Stimulated activated CD4-positive, alpha-beta T cell treated with anti-CD3 and anti-CD28 coated beads, Interleukin-15, amount 100 ng/mL, for 24 hours (primary cell): ENCODE measurements around the gene ADRM1.

ENCODE experiments used
- DNase-seq: peaks from one replicate; pipeline ENCODE4 v3.0.0-alpha.2; 2020

Gene ADRM1

DNA sequence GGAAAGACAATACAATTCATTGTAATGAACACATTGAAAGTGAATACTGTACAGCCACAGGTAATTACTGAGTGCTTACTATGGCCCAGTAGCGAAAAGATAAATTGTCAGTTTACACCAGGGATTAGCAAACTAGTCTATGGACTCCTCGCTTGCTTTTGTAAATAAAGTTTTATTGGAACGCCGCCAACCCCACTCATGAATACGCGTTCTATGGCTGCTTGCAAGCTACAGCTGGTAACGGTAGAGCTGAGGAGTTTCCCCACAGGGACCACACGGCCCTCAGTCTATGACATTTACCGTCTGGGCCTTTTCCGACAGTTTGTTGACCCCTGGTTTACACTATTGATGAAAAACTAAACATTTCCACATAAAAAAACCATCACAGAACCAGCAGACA lies 40.1 kb downstream of the ADRM1 start:
- DNase-seq, result no peak

DNA sequence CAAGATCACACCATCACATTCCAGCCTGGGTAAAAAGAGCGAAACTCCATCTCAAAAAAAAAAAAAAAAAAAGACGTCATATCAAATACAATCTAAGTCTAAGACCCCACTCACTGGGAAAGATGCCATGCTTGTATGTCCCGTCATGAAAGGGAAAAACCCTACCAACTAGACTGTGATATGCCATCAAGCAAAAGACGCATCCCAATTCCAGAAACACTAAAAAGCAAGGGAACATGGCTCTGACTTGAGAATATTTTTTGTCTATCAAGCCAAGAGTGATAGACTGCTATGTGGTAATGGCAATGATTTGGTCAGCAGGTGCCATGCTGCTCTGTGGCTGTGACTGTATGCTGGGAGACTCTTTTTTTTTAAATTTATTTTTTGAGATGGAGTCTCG lies 41.3 kb downstream of the ADRM1 start:
- no peak for DNase-seq

DNA sequence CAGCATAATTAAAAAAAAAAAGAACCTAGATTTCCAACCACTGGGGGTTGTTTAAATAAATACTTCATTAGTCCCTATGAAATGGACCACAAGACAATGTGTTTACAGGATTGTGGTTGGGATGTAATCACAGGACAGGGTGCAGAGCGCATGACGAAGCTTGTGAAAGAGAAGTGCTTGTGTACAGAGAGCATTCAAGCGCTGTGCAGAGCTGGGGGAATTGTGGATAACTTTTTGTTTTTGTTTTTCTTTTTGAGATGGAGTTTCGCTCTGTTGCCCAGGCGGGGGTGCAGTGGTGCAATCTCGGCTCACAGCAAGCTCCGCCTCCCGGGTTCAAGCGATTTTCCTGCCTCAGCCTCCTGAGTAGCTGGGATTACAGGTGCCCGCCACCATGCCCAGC lies 42.0 kb downstream of the ADRM1 start:
- DNase-seq, result no peak

DNA sequence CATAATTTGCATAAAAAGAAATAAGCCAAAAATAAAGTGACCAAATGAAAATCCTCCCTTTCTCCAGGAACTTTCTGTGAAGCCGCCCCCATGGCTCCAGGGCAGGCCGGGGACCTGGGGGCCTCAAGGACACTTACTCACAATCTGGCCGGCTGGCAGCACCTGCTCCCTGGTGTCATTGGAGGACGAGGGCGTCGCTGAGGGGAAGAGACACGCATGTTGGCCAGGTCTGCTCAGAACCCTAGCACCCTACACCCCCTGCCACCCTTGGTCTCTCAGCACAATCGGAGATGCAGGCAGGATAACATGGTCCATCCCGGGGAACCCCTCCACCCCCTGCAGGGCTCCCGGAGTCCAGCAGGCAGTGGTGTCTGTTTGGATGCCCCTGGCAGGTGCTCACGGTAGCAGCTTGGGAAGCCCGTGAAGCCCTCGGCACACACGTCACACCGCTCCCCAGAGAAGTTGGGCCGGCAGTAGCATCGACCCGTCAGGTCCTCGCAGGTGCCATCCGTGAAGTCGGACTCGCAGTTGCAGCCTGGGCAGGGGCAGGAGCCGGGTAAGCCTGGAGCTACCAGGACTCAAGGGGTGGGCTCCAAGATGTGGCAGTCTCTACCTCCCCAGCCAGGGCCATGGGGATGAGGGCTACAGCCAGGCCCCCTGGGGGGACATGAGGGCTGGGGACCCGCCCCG lies 43.0 kb downstream of the ADRM1 start:
- DNase-seq, result no peak

DNA sequence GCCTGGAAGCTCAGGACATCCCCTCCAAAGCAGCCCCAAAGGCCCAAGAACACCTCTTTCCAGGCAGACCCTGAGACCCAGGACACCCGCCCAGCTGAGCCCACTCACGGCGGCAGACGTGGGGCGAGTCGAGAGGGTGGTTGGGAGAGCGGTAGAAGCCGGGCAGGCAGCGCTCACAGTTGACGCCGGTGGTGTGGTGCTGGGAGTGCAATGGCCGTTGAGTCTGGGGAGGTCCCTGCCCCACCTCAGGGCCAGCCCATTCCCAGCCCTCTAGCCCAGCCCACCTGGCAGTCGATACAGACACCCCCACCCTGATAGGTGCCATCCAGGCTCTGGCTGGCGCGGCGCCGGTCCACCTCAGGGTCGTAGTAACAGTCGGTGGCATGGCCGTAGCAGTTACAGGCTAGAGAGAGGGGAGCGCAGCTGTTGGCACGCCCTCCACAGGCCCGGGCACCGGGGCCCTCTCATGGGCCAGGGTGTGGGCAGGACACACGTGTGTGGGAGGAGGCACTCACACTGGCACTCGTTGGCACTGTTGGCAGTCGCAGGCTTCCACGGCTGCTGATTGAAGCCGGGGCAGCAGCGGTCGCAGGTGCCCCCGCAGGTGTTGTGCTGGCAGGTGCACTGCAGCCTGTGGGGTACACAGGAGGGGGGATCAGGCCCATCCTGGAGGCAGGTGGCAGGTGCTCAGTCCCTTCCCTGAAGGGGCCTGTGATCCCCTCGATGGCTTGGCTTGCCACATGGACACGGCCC lies 43.8 kb downstream of the ADRM1 start:
- no peak for DNase-seq

DNA sequence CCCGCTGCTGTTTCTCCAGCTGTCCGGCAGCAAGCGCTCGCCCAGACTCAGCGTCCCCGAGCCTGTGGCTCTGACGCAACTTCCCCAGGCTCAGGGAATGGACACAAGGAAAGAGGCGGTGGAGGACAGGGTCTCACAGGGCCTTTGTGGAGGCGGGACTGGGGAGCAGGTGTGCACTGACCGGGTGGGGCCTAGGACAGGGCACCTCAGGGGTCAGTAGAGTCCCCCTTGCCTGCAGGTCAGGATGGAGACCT lies 44.3 kb downstream of the ADRM1 start:
- no peak for DNase-seq

DNA sequence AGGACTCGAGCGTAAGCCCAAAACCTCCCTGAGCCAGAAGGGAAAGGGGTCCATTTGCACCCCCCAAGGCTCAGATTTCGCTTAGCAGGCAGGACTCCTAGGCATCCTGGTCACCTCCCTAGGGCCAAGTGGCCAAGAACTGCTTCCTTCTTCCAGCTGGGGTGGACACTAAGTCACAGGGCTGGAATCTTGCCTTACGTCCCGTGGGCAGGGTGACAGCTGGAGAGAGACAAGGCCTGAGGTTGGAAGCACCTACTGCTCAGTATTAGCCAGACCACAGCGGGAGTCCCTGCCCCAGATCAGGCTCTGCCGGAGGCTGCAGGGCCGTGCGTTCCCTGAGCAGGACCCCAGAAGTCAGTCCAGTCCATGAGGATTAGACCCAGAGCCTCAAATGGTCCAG lies 44.6 kb downstream of the ADRM1 start:
- no peak for DNase-seq

DNA sequence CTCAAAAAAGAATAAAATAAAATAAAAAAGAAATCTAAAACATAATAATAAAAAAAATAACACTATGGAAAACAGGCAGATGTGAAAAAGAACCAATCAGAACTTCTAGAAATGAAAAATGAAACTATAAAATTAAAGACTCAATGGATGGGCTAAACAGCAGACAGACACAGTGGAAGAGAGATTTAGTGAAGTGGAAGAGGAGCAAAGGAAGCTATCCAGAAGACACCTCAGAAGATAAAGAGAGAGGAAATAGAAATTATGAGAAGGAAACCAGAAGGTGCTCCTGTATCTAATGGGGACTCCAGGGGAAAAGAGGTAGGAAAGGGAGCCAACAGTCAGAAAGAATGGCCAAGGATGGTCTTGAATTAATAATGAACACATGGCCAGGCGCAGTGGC lies 45.8 kb downstream of the ADRM1 start:
- no peak for DNase-seq

DNA sequence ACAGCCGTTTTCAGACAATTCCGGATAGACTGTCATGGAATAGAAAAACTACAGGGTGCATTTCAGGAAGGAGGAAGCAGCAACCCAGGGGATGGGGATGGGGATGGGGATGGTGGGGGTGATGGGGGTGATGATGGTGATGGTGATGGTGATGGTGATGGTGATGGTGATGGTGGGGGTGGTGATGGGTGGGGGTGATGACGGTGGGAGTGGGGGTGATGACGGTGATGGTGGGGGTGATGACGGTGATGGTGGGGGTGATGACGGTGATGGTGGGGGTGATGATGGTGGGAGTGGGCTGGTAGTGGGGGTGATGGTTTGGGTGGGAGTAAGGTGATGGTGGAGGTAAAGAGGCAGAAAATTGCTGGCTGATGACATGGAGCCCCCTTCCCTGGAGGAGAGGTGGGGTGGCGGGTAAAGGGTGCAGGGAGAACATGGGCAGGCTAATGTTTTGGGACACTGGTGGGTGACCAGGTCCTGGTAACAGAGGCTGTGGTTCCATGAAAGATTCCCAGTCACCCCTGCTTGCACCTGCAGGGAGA lies 46.8 kb downstream of the ADRM1 start:
- DNase-seq, result no peak

DNA sequence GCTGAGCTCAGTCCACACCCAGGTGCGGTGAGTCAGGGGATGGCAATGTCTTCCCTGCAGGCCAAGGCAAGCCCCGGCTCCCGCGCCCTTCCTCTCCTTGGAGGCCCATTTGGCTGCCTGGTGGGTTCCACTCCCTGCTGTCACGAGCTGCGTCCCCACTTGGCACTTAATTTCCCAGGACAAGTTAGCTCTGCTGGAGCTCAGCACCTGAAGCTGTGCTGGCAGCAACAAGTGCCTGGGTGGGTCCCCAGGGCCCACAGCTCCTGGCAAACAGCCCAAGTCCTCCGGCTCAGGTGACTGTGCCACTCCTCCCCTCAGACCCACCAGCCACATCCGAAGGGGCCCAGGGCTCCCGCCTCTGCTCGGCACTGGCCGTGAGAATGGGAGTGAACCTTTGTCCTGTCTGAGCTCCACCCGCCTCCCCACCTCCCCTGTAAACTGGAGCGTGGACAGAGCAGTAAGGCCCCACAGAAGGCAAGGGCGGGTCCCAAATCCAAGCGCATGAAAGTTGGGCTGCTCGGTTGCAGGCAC lies 47.4 kb downstream of the ADRM1 start:
- no peak for DNase-seq

DNA sequence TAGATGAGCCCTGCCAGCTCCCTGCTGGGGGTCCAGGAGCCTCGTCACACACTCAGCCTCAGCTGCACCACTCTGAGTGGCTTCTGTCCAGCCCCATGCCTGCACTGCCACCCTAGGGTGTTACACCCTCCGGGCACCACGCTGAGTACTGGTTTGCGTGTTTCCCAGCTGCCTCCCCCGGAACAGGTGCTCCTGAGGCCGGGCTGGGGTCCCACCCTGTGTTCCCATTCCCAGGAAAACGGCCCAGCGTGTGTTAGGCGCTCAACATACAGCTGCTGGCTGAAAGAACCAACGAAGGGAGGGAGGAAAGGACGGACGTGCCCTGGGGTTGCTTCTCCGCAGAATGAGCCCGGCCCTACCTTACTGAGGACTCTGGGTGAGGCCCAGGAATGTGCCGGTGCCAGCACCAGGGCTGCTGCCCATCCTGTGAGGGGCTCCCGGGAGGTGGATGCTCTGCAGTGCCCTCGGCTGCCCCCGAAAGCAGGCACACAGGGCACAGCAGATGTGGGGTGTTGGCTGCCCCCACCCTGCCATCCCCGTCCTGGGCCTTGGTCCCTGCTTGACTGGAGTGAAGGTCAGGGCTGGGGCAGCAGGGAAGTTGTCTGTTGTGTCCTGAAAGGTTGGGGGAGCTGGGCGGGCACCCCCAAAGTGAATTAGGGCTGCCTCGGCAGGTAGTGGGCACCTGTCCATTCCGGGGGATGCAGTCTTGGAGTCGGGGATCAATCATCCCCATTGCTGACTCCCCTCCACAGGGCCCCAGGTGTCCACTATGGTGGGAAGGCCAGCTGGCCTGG lies 48.0 kb downstream of the ADRM1 start:
- DNase-seq, result no peak

DNA sequence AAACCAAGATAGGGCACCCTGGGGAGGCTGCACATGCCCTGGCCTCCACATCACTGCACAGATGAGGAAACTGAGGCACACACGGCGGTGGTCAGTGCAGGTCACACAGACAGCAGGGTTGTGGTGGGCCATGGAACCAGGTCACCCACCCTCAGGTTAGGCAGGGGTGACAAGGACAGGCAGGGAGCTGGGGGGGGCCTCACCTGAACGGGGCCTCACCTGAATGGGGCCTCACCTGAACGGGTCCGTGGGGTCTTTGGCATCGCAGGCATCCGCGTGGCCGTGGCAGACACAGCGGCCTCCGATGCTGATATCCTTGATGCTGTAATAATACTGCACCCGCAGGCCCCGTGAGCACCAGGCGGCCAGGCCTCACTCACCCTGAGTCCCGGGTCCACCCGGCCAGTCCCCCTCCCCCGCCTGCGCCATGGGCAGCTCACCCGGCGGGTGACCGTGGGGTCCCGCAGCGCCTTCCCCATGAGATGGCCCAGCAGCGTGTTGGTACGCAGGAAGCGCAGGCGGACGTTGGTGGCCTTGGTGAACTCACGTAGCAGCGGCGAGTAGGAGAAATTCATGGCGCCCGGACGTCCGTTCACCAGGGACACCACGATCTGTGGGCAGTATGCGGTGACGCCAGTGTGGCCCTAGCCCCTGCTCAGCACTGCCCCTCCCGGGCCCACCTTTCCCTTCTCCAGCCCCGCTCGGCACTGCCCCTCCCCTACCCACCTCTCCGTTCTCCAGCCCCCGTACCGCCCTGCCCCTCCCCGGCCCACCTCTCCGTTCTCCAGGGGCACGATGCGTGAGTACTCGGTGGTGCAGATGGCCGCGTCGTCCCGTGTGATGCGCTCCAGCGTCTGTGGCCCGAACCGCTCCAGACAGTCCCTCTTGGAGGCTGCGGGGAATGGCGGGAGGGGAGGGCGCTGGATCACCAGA lies 48.9 kb downstream of the ADRM1 start:
- no peak for DNase-seq

DNA sequence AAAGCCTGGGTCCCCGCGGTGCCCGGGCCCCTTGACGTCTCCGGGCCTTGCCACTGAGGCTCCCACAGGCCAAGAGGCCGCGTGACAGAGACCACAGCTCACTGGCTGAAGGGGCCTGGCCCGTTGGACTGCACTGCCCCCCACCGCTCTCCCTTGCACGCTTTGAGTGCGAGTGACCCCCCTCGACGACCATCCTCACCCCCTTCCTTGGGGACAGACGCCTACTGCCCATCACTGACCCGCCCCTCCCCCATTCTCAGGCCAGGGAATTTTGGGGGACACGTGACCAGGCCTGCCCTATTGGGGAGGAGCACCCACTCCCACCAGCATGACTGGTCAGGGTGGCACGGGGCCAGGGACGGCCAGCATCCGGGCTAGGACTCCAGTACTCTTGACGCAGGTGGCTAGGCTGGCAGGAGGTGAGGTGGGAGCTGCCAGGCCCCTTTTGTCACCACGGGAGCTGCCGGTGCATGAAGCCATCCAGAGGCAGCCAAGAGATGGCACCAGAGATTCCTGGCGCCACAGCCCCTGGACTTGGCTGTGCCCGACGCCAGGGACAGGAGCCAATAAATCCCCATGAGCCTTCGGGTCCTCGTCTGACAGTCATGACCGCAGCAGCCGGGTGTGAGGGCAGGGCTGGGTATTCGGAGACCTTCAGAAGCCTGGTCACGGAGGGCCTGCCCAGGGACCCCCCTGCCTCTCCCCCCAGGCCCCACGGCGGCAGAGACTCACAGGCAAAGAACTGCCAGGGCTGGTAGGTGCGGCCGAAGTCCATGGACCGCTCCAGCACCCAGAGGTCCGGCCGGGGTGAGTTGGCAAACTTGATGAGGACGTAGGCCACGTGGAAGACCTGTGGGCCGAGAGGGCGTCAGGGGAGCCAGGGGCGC lies 49.8 kb downstream of the ADRM1 start:
- no peak for DNase-seq

DNA sequence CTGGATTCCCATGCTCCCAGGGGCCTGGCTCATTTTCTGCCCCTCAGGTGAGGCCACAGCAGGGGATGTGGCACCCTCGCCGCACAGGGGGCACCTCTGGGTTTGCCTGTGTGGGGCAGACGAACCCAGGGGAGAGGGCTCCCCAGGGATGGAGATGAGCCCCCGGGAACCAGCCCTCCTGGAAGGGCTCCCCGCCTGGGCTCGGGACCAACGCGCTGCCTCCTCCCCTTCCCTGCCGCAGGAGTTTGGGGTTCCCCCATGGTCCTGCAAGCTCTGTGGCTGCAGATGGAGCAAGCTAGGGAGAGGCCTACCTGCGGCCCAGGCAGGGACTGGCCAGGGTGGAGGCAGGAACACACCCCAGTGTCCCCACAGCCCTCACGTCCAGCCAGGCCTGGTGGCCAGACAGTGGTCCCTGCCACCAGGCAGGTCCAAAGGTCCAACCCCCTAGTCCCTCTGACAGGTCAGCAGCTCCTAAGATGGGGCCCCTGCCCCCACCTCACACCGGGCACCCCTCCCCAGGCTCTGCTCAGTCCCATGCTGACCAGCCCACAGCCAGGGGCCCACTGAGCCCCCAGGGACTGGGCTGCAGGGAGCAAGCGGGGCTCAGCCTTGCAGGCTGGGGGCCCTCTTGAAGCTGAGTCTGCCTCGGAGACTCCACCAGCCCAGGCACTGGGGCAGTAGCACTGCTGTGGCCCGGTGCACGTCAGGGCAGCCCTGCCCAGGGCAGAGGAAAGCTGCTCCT lies 50.7 kb downstream of the ADRM1 start:
- no peak for DNase-seq

DNA sequence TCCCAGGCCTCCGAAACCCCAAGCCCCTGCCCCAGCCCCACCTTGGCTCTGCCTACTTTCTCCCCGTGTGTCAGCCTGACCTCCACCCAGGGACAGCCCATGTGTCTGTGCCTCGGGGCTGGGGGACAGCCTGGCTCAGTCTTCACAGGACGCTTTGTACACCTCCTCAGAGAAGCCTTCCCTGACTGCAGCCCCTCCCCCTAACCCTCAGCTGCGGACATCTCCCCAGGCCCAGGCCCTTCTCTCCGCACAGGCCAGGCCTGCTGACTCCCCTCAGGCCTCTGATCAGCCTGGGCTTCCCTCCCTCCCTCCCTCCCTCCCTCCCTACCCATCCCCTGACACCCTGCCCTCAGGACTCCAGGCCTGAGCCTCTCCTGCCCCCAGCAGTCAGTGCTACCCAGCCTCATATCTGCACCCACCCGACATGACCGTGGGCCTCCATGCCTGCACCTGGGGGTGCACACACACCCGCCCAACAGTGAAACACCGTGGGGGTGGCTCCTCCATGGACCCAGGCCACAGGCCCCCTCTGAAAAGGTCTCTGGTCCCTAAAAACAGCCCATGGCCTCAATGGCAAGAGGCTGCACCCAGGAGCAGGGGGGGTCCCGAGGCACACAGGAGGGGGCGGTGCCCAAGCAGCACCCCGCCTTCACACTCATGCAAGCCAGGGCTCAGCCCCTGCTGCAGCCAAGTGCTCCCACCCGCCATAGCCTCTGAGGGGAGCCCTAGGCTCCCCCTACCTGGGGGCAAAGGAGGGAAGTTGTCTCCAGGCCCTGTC lies 51.4 kb downstream of the ADRM1 start:
- DNase-seq, result no peak

DNA sequence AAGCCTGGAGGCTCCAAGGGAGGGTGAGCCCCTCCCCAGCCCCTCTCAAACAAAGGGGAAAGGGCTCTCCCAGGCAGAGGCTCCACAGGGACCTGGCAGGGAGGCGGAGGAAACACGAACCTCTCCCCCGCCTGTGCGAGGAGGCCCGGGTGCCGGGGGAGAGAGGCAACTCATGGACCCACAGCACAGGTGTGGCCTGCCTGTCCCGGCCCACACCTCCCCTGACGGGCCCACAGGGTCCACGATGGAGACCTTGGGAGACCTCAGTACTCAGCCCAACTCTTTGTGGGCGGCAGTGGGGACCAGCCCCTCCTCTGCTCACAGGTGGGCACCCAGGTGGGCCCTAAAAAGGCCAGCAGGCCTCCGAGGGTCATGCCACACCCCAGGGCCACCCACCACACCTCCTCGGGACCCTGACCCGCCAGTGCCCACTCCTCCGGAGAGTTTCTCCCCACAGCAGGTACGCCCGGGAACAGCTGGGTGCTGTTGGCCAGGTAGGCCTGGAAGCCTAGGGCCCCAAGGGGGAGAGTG lies 52.1 kb downstream of the ADRM1 start:
- no peak for DNase-seq

DNA sequence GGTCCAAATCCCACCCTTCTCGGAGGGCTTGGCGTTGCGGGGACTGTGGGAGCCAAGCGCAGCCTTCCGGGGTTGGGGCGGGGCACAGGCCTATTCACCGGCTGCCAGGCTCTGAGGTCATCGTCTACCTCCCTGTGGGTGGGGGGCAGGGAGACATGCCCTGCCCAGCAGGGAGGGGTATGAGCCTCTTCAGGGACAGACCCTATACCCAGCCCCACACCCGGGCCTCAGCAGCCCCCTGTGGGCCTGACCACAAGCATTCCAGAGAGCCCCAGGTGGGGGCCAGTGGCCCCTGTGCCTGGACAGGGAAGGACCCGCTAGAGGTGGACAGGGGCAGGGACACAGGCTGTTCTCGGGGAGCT lies 52.7 kb downstream of the ADRM1 start:
- DNase-seq, result no peak

DNA sequence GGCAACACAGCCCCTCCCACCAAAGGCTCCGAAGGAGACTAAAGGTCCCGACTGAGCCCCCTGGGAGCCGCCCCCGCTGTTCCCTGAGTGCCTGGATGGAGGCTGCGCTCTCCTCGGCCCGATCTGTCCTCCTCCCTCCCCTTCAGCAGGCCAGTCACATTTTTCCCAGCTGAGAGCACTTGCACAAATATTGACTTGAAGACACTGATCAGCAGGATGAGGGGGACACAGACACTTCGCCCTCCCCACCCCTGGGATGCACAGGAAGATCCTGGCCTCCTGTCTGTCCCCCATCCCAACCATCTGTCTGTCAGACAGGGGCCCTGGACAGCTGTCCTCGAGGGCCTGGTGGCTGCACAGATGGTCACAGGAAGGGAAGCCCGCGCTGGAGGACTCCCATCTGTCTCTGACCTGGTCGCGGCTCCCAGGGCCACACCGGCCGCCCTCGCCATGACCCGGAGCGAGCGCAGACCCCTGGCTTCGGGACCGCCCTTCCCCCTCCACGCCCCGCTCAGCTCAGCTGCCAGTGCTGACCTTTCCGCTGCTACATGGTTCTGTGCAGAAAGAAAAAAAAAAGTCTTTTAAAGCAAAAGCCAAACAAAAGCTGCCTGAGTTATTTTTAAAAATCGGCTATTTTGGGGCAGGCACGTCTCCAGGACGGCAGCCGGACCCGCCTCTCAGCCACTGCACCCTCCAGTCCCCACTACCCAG lies 53.2 kb downstream of the ADRM1 start:
- no peak for DNase-seq

DNA sequence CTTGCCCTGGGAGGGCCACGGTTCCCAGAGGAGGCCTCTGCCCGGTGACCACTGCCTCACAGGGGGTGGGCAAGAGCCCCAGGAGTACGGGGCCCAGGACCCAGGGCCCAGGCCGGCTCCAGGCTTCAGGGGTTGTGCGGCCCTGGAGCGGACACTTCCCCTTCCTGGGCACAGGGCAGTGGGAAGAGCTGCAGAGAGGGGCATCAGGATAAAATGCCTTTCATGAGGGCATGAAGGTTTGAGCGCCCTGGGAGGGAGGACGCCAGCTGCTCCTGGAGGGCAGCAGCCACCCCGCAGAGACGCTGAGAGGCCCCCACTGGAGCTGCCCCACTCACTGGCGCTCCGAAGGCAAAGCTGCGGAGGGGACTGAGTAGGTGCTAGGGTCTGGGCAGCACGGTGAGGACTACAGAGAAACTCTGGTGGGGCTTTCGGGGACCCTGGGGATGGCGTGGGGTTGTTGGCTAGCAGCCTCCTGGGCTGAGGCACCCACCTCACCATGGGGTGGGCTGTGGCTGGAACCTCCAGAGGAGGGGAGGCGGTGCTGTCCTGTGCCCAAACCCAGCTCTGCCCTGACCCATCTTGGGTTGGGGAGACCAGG lies 53.9 kb downstream of the ADRM1 start:
- DNase-seq, result no peak
